ENCODE results near the gene BICRA. TPM values are rescaled to one million over a fixed set of nuclear protein-coding genes. Genes with fewer than 3 reads are reported as not detected.

The BICRA gene
- total and polyA plus RNA-seq, 2 donors (not counting 1 experiment from before 2014, with no cell fraction given), result 14.1 to 34.7 TPM

DNA sequence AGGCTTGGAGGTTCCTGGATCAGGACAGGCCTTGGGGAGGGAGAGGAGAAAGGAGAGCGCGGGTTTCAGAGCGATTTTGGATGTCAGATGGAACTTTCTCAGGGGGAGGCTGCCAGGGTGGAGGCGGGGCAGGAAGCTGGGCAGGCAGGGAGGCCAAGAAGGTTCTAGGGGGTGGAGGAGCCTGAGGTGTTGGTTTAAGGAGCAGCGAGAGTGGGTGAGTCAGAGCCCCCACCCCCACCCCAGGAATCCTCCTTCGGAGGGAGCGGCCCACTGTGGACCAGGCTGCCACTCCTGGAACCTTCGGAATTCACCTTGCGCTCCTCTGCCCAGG lies 120.5 kb downstream of the BICRA start:
- H3K4me2 ChIP-seq (replicated peaks; ENCODE audit: low read depth, low read length, poor library complexity, severe bottlenecking), result peak overlapping the region; percentile 55
- Mint-ChIP-seq H3K9me3 (ENCODE audit: insufficient read depth) (no peaks in the 10 kb centered on the region), H3K27me3 (peaks cover 44% of the 10 kb centered on the region), H3K27ac (no peak overlapping the region), H3K4me3 (no peak overlapping the region), H3K4me1 (peaks cover 7% of the 10 kb centered on the region)
- H4K20me1 ChIP-seq (ENCODE audit: control insufficient read depth, insufficient read depth, low read length, poor library complexity, severe bottlenecking), result no peaks in the 10 kb centered on the region
- ATAC-seq (ENCODE audit: low read depth) (no peak), DNase-seq (no peak)
- H2AFZ ChIP-seq (ENCODE audit: insufficient read depth, low read depth, low read length, poor library complexity, severe bottlenecking), result peak overlapping the region; percentile 69
- intact Hi-C loops (cut with micrococcal nuclease), result no loop called here
- ChIA-PET CTCF (no interaction called here), POLR2A (no interaction called here)
- H3K9ac ChIP-seq (ENCODE audit: low read length), result no peak overlapping the region
- WGBS (ENCODE audit: insufficient coverage), result 9% methylated on average over 7 of the region's 9 CpGs
- no peaks in the 10 kb centered on the region for H3K79me2 ChIP-seq (ENCODE audit: control insufficient read depth, insufficient read depth, low read length)
- H3K4me3 ChIP-seq (ENCODE audit: control extremely low read depth in 1 of 5, extremely low read depth in 1 of 5, insufficient read depth in 1 of 5, low read depth in 2 of 5, low read length in 4 of 5), result no peak overlapping the region
- peaks cover 10 to 16% of the 10 kb centered on the region in 2 donors for H3K4me1 ChIP-seq (ENCODE audit: control insufficient read depth in 2 of 2, insufficient read depth in 2 of 2, low read length in 2 of 2)
- peaks cover 0 to 26% (median 11%) of the 10 kb centered on the region in 4 experiments for H3K27me3 ChIP-seq (replicated peaks in 1 of 4; ENCODE audit: control extremely low read depth in 1 of 4, control insufficient read depth in 3 of 4, insufficient read depth in 4 of 4, low read length in 3 of 4)
- no peak overlapping the region for H3K27ac ChIP-seq (ENCODE audit: low read length in 2 of 2)
- H3K36me3 ChIP-seq (replicated peaks in 1 of 2; ENCODE audit: control extremely low read depth in 1 of 2, control insufficient read depth in 1 of 2, extremely low read depth in 1 of 2, insufficient read depth in 2 of 2, low read length in 1 of 2), result no peaks in the 10 kb centered on the region
- TF ChIP-seq EZH2 (IDR thresholded peaks at IDR 0.05; ENCODE audit: borderline replicate concordance, insufficient read depth, low read depth, low read length, poor library complexity, severe bottlenecking), result no peak
- TF ChIP-seq, protein P1, sequence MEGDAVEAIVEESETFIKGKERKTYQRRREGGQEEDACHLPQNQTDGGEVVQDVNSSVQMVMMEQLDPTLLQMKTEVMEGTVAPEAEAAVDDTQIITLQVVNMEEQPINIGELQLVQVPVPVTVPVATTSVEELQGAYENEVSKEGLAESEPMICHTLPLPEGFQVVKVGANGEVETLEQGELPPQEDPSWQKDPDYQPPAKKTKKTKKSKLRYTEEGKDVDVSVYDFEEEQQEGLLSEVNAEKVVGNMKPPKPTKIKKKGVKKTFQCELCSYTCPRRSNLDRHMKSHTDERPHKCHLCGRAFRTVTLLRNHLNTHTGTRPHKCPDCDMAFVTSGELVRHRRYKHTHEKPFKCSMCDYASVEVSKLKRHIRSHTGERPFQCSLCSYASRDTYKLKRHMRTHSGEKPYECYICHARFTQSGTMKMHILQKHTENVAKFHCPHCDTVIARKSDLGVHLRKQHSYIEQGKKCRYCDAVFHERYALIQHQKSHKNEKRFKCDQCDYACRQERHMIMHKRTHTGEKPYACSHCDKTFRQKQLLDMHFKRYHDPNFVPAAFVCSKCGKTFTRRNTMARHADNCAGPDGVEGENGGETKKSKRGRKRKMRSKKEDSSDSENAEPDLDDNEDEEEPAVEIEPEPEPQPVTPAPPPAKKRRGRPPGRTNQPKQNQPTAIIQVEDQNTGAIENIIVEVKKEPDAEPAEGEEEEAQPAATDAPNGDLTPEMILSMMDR (IDR thresholded peaks at IDR 0.05), result no peak
- peaks cover 0 to 8% (median 0%) of the 10 kb centered on the region in 3 donors for H3K9me3 ChIP-seq (ENCODE audit: control extremely low read depth in 1 of 3, control insufficient read depth in 2 of 3, insufficient read depth in 1 of 3, low read length in 2 of 3)

DNA sequence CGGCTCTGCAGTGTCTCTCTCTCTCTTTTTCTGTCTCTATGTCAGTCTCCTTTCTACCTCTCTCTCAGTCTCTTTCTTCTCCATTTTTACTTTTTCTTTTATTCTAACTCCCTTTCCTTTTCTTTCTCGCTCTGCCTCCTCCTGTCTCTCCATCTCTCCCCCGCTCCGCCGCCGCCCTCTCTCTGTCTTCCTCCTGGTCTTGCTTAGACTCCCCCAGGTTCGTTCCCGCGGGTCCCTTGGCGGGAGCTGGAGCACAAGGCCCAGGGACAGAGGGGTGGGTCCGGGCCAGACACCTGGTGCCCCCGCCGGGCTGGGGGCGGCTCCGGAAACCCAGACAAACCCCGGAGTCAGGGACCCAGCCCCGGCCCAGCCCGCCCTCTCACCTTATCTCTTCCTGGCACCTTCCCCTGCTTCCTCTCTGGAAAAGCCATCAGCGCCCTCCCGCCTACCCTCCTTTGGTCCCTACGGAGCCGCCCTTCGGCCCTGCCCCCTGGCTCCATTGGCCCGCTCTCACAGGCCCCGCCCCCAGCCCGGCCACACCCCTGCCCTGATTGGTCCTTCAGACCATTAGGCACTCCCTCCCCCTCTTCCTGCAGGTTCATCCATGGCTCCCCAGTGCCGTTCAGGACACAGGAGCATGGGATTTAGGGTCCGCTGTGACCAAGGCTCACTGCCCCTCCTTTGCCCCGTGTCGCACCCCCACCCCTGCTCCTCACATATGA lies 121.0 kb downstream of the BICRA start:
- H4K20me1 ChIP-seq (ENCODE audit: control insufficient read depth, insufficient read depth, low read length, poor library complexity, severe bottlenecking), result no peaks in the 10 kb centered on the region
- no peak overlapping the region for H3K9ac ChIP-seq (ENCODE audit: low read length)
- H3K27ac ChIP-seq (ENCODE audit: low read length in 2 of 2), result no peak overlapping the region
- H3K27me3 ChIP-seq (replicated peaks in 1 of 4; ENCODE audit: control extremely low read depth in 1 of 4, control insufficient read depth in 3 of 4, insufficient read depth in 4 of 4, low read length in 3 of 4), result peaks cover 0 to 26% (median 11%) of the 10 kb centered on the region in 4 experiments
- H3K4me2 ChIP-seq (replicated peaks; ENCODE audit: low read depth, low read length, poor library complexity, severe bottlenecking), result peak overlapping the region; percentile 55
- H3K9me3 ChIP-seq (ENCODE audit: control extremely low read depth in 1 of 3, control insufficient read depth in 2 of 3, insufficient read depth in 1 of 3, low read length in 2 of 3), result peaks cover 0 to 8% (median 0%) of the 10 kb centered on the region in 3 donors
- peaks cover 43% of the 10 kb centered on the region for H3K27me3 Mint-ChIP-seq
- H3K4me1 ChIP-seq (ENCODE audit: control insufficient read depth in 2 of 2, insufficient read depth in 2 of 2, low read length in 2 of 2), result peaks cover 10 to 16% of the 10 kb centered on the region in 2 donors
- ATAC-seq (ENCODE audit: low read depth) (peak; percentile 33), DNase-seq (no peak)
- no peak overlapping the region for H3K27ac Mint-ChIP-seq
- peaks cover 7% of the 10 kb centered on the region for H3K4me1 Mint-ChIP-seq
- H3K4me3 Mint-ChIP-seq, result peak overlapping the region; percentile 10
- H3K9me3 Mint-ChIP-seq (ENCODE audit: insufficient read depth), result no peaks in the 10 kb centered on the region
- 12% methylated on average over 28 of the region's 30 CpGs for WGBS (ENCODE audit: insufficient coverage)
- no peaks in the 10 kb centered on the region for H3K36me3 ChIP-seq (replicated peaks in 1 of 2; ENCODE audit: control extremely low read depth in 1 of 2, control insufficient read depth in 1 of 2, extremely low read depth in 1 of 2, insufficient read depth in 2 of 2, low read length in 1 of 2)
- intact Hi-C loops (cut with micrococcal nuclease), result no loop called here
- no peaks in the 10 kb centered on the region for H3K79me2 ChIP-seq (ENCODE audit: control insufficient read depth, insufficient read depth, low read length)
- ChIA-PET POLR2A (no interaction called here), CTCF (no interaction called here)
- TF ChIP-seq, protein P1 (IDR thresholded peaks at IDR 0.05), result no peak
- no peak overlapping the region for H3K4me3 ChIP-seq (ENCODE audit: control extremely low read depth in 1 of 5, extremely low read depth in 1 of 5, insufficient read depth in 1 of 5, low read depth in 2 of 5, low read length in 4 of 5)
- H2AFZ ChIP-seq (ENCODE audit: insufficient read depth, low read depth, low read length, poor library complexity, severe bottlenecking), result peak overlapping the region; percentile 69
